OCI-LY1 (cell line): ENCODE data around the gene LRRC8B.

Experiments
- EZH2 ChIP-seq: fragments of 200-600 bp; sonication (generic), shearing (Covaris generic); IDR thresholded peaks from 2 replicates; pipeline ENCODE4 v1.8.0; 2017; ENCODE audit warnings: borderline replicate concordance, mixed run types, mild to moderate bottlenecking, antibody characterized with exemption, low read length, moderate library complexity, mixed read lengths
- TF ChIP-seq, protein P1 (sequence below): fragments of 200-600 bp; sonication (generic), shearing (Covaris generic); IDR thresholded peaks from 2 replicates; pipeline ENCODE4 v1.5.1; 2017; ENCODE audit warnings: mild to moderate bottlenecking, antibody characterized with exemption, low read length, moderate library complexity, mixed read lengths

DNA sequence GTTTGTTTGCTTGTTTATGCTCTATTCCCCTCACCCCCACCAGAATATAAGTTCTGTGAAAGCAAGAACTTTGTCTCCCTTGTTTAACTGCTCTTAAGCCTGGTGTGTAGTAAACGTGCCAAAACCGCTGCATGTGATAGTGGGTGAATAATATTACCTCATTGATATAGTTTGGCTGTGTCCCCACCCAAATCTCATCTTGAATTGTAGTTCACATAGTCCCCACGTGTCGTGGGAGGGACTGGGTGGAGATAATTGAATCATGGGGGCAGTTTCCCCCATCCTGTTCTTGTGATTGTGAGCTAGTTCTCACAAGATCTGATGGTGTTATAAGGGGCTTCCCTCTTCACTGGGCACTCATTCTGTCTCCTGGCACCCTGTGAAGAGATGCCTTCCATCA, 7.6 kb downstream of the LRRC8B start:
- TF ChIP-seq, protein P1, sequence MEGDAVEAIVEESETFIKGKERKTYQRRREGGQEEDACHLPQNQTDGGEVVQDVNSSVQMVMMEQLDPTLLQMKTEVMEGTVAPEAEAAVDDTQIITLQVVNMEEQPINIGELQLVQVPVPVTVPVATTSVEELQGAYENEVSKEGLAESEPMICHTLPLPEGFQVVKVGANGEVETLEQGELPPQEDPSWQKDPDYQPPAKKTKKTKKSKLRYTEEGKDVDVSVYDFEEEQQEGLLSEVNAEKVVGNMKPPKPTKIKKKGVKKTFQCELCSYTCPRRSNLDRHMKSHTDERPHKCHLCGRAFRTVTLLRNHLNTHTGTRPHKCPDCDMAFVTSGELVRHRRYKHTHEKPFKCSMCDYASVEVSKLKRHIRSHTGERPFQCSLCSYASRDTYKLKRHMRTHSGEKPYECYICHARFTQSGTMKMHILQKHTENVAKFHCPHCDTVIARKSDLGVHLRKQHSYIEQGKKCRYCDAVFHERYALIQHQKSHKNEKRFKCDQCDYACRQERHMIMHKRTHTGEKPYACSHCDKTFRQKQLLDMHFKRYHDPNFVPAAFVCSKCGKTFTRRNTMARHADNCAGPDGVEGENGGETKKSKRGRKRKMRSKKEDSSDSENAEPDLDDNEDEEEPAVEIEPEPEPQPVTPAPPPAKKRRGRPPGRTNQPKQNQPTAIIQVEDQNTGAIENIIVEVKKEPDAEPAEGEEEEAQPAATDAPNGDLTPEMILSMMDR, result no peak
- no peak for TF ChIP-seq EZH2
